Loucy (cell line): ENCODE measurements around the gene NLRC5.

ENCODE experiments used
- H2AFZ ChIP-seq: fragments of 200-600 bp; sonication (generic); 2 replicates; pipeline ENCODE4 v1.6.0; 2016; ENCODE audit warnings: antibody characterized with exemption, mild to moderate bottlenecking, low read length, moderate library complexity
- H3F3A ChIP-seq: fragments of 200-600 bp; 2 replicates; pipeline ENCODE4 v1.6.0; 2016; ENCODE audit warnings: antibody characterized with exemption, low read depth, mild to moderate bottlenecking
- H3K27me3 ChIP-seq: fragments of 200-600 bp; sonication (generic); 2 replicates; pipeline ENCODE4 v1.6.1; 2014; ENCODE audit warnings: low read length, mild to moderate bottlenecking; ENCODE audit not compliant: insufficient read depth, poor library complexity, severe bottlenecking
- H3K36me3 ChIP-seq: fragments of 200-600 bp; sonication (generic); 2 replicates; pipeline ENCODE4 v1.6.1; 2016; ENCODE audit warnings: low read length; ENCODE audit not compliant: insufficient read depth
- H3K4me1 ChIP-seq: fragments of 200-600 bp; sonication (generic); 2 replicates; pipeline ENCODE4 v1.5.1; 2014; ENCODE audit warnings: low read length, mild to moderate bottlenecking; ENCODE audit not compliant: insufficient read depth, poor library complexity, severe bottlenecking
- H3K4me2 ChIP-seq: fragments of 200-600 bp; sonication (generic); 2 replicates; pipeline ENCODE4 v1.6.0; 2014; ENCODE audit warnings: antibody characterized with exemption, low read length, low read depth, mild to moderate bottlenecking; ENCODE audit not compliant: poor library complexity, severe bottlenecking
- H3K4me3 ChIP-seq: fragments of 200-600 bp; sonication (generic); 2 replicates; pipeline ENCODE4 v1.5.1; 2014; ENCODE audit warnings: low read length, mild to moderate bottlenecking, mixed read lengths; ENCODE audit not compliant: poor library complexity, severe bottlenecking
- H3K79me2 ChIP-seq: fragments of 200-600 bp; sonication (generic); 2 replicates; pipeline ENCODE4 v1.6.1; 2014; ENCODE audit warnings: low read length; ENCODE audit not compliant: insufficient read depth
- H3K9ac ChIP-seq: fragments of 200-600 bp; sonication (generic); 2 replicates; pipeline ENCODE4 v1.6.0; 2014; ENCODE audit warnings: mild to moderate bottlenecking, low read depth, low read length, moderate library complexity; ENCODE audit not compliant: poor library complexity, severe bottlenecking
- H3K9me2 ChIP-seq: fragments of 200-600 bp; sonication (generic); replicated peaks from 2 replicates; pipeline ENCODE4 v1.6.1; 2016; ENCODE audit warnings: low read depth, low read length, mixed read lengths
- H3K9me3 ChIP-seq: fragments of 200-600 bp; sonication (generic); 2 replicates; pipeline ENCODE4 v1.6.1; 2014; ENCODE audit warnings: mild to moderate bottlenecking, antibody characterized with exemption, low read length, low read depth; ENCODE audit not compliant: insufficient read depth
- H4K20me1 ChIP-seq: fragments of 200-600 bp; sonication (generic); 2 replicates; pipeline ENCODE4 v1.6.0; 2014; ENCODE audit warnings: antibody characterized with exemption, low read length, mild to moderate bottlenecking; ENCODE audit not compliant: insufficient read depth, poor library complexity, severe bottlenecking
- EZH2phosphoT487 ChIP-seq: fragments of 200-600 bp; IDR thresholded peaks from 2 replicates; pipeline ENCODE4 v1.6.1; 2018; ENCODE audit warnings: antibody characterized with exemption, mild to moderate bottlenecking, moderate library complexity, borderline replicate concordance
- TF ChIP-seq, protein P1 (sequence below): fragments of 200-600 bp; sonication (generic); conservative IDR thresholded peaks from 2 replicates; pipeline ENCODE4 v1.5.1; 2014; ENCODE audit warnings: mild to moderate bottlenecking, antibody characterized with exemption, low read length

NLRC5 gene

DNA sequence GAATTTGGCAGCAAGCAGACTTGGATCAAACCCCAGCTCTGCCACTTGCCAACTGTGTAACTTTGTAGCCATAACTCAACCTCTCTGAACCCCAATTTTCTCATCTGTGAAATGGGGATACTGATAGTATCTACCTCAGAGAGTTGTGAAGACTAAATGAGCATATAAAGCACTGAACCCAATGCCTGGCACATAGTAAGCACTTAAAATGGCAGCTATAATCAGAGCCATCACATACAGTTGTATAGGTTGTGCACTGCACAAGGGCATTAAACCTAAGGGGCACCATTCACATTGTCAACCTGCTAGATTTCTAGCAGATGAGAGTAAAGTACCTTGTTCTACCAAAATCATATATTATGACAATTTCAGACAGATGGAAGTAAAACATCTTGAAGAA is 92.4 kb downstream of the NLRC5 start:
- Histone ChIP-seq H3K9me2 (no peaks in the 10 kb centered on the region), H3K4me1 (no peaks in the 10 kb centered on the region), H3K36me3 (peaks cover 48% of the 10 kb centered on the region; the same call in 1 of the 2 replicates), H3K27me3 (no peaks in the 10 kb centered on the region), H3K4me2 (no peak overlapping the region), H3K4me3 (no peak overlapping the region), H3K9me3 (no peaks in the 10 kb centered on the region), H4K20me1 (no peaks in the 10 kb centered on the region), H3F3A (no peaks in the 10 kb centered on the region), H2AFZ (no peak overlapping the region), H3K9ac (no peak overlapping the region), H3K79me2 (no peaks in the 10 kb centered on the region)
- TF ChIP-seq EZH2phosphoT487, result no peak
- TF ChIP-seq, protein P1, sequence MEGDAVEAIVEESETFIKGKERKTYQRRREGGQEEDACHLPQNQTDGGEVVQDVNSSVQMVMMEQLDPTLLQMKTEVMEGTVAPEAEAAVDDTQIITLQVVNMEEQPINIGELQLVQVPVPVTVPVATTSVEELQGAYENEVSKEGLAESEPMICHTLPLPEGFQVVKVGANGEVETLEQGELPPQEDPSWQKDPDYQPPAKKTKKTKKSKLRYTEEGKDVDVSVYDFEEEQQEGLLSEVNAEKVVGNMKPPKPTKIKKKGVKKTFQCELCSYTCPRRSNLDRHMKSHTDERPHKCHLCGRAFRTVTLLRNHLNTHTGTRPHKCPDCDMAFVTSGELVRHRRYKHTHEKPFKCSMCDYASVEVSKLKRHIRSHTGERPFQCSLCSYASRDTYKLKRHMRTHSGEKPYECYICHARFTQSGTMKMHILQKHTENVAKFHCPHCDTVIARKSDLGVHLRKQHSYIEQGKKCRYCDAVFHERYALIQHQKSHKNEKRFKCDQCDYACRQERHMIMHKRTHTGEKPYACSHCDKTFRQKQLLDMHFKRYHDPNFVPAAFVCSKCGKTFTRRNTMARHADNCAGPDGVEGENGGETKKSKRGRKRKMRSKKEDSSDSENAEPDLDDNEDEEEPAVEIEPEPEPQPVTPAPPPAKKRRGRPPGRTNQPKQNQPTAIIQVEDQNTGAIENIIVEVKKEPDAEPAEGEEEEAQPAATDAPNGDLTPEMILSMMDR, result no peak

DNA sequence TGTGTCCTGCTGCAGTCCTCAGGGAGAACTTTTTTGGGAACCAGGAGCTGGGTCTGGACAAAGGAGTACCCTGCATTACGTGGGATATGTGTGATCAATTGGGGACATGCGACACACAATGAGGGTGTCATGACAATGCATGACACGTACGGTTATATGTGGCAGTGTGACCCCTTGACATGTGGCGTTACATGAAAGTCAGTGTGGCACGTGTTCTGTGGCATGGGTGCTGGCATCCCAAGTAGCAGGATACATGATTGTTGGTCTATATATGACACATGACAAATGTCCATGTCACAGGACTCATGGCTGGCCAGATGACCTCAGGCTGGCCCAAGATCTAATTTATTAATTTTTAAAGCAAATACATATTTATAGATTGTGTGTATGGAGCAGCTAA is 93.3 kb downstream of the NLRC5 start:
- H3K4me1 ChIP-seq, result no peaks in the 10 kb centered on the region
- no peaks in the 10 kb centered on the region for H3K9me3 ChIP-seq
- TF ChIP-seq EZH2phosphoT487, result no peak
- TF ChIP-seq, protein P1, result no peak
- no peaks in the 10 kb centered on the region for H4K20me1 ChIP-seq
- H3K9me2 ChIP-seq, result no peaks in the 10 kb centered on the region
- H3K36me3 ChIP-seq, result peaks cover 39% of the 10 kb centered on the region; the same call in 1 of the 2 replicates
- H3K79me2 ChIP-seq, result no peaks in the 10 kb centered on the region
- H2AFZ ChIP-seq, result no peak overlapping the region
- H3K9ac ChIP-seq, result no peak overlapping the region
- no peak overlapping the region for H3K4me3 ChIP-seq
- H3K27me3 ChIP-seq, result no peaks in the 10 kb centered on the region
- no peaks in the 10 kb centered on the region for H3F3A ChIP-seq
- H3K4me2 ChIP-seq, result no peak overlapping the region

DNA sequence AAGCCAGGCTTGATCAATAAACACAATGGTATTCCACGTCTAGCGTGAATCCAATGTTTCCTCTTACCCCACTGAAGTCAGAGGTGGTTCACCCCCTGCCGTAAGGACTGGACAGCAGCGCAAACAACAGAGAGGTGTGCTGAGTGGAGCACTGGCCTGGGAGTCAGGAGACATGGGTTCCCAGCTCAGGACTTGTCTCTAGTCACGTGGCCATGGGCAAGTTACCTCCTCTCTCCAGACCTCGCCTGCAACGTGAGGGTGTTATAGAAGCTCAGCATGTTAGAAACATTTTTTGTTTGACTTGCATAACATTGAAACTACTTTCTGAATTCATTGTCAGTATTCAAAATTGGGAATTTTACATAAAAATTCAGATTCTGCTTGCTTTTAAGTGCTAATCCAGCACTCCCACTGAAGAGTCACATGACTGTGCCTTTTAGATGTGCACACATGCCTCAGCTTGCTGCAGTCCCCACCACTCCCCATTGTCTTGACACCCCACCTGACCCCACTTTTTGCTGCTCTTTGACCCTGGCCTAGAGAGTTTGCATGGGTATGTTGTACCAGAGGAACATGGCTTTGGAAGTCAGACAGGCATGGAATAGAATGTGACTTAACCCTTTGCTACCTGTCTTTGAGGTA is 94.2 kb downstream of the NLRC5 start:
- no peaks in the 10 kb centered on the region for H4K20me1 ChIP-seq
- no peaks in the 10 kb centered on the region for H3K27me3 ChIP-seq
- H3K79me2 ChIP-seq, result no peaks in the 10 kb centered on the region
- no peaks in the 10 kb centered on the region for H3K9me2 ChIP-seq
- peaks cover 36% of the 10 kb centered on the region; the same call in 1 of the 2 replicates for H3K36me3 ChIP-seq
- no peaks in the 10 kb centered on the region for H3K4me1 ChIP-seq
- H3K4me2 ChIP-seq, result no peak overlapping the region
- H2AFZ ChIP-seq, result no peak overlapping the region
- H3K9me3 ChIP-seq, result no peaks in the 10 kb centered on the region
- H3K4me3 ChIP-seq, result no peak overlapping the region
- no peak overlapping the region for H3K9ac ChIP-seq
- H3F3A ChIP-seq, result no peaks in the 10 kb centered on the region
- TF ChIP-seq, protein P1, result no peak
- TF ChIP-seq EZH2phosphoT487, result no peak
